Neuronal stem cell (in vitro differentiated cells): Measurements from ENCODE around the gene MAG.

Experiments used
- DNase-seq: peaks from one replicate; pipeline ENCODE4 v3.0.0-alpha.2; 2013; ENCODE audit warnings: low spot score
- H2AFZ ChIP-seq: one replicate; pipeline ENCODE4 v1.6.1; 2013; ENCODE audit warnings: mild to moderate bottlenecking, low read length, inconsistent platforms
- H2AK5ac ChIP-seq: 2 replicates; pipeline ENCODE4 v1.6.1; 2013; ENCODE audit warnings: low read depth, mild to moderate bottlenecking, inconsistent platforms, low read length, moderate library complexity, mixed read lengths
- H2BK120ac ChIP-seq: 2 replicates; pipeline ENCODE4 v1.6.1; 2013; ENCODE audit warnings: low read depth, mild to moderate bottlenecking, inconsistent platforms, low read length, moderate library complexity, mixed read lengths
- H2BK12ac ChIP-seq: one replicate; pipeline ENCODE4 v1.6.1; 2013; ENCODE audit warnings: low read length, inconsistent platforms
- H2BK15ac ChIP-seq: 2 replicates; pipeline ENCODE4 v1.6.1; 2013; ENCODE audit warnings: mild to moderate bottlenecking, low read length, inconsistent platforms, mixed read lengths
- H2BK5ac ChIP-seq: one replicate; pipeline ENCODE4 v1.6.1; 2013; ENCODE audit warnings: inconsistent platforms, mild to moderate bottlenecking, low read length, moderate library complexity
- H3K14ac ChIP-seq: one replicate; pipeline ENCODE4 v1.6.1; 2013; ENCODE audit warnings: low read length, inconsistent platforms
- H3K18ac ChIP-seq: 2 replicates; pipeline ENCODE4 v1.6.1; 2013; ENCODE audit warnings: low read length, inconsistent platforms
- H3K23ac ChIP-seq: 2 replicates; pipeline ENCODE4 v1.6.1; 2013; ENCODE audit warnings: low read depth, mild to moderate bottlenecking, mixed read lengths, low read length, inconsistent platforms; ENCODE audit not compliant: poor library complexity
- H3K27ac ChIP-seq: replicated peaks from 3 replicates; pipeline ENCODE4 v1.5.1; 2013; ENCODE audit warnings: low read length, inconsistent platforms
- H3K27me3 ChIP-seq, 3 experiments: 2 replicates each; pipeline ENCODE4 v1.6.1; 2013; ENCODE audit warnings: low read length in 3 of 3, mild to moderate bottlenecking in 2 of 3, inconsistent platforms in 1 of 3, low read depth in 1 of 3, mixed read lengths in 1 of 3, moderate library complexity in 1 of 3; ENCODE audit not compliant: control insufficient read depth in 3 of 3, insufficient read depth in 3 of 3
- H3K36me3 ChIP-seq, 2 donors: replicated peaks in 1 of 2; 2 replicates each; pipeline ENCODE4 v1.6.1; 2013; ENCODE audit warnings: low read length in 2 of 2; ENCODE audit not compliant: control insufficient read depth in 2 of 2, insufficient read depth in 2 of 2
- H3K4ac ChIP-seq: 2 replicates; pipeline ENCODE4 v1.6.1; 2013; ENCODE audit warnings: inconsistent platforms, mild to moderate bottlenecking, low read length, moderate library complexity
- H3K4me1 ChIP-seq, 2 donors: 1 replicate in 1 of 2; 2 replicates in 1 of 2; pipeline ENCODE4 v1.6.1; 2013; ENCODE audit warnings: low read length in 2 of 2, low read depth in 1 of 2; ENCODE audit not compliant: control insufficient read depth in 2 of 2, insufficient read depth in 1 of 2
- H3K4me2 ChIP-seq: one replicate; pipeline ENCODE4 v1.6.1; 2013; ENCODE audit warnings: mild to moderate bottlenecking, low read length, inconsistent platforms; ENCODE audit not compliant: insufficient read depth, poor library complexity, severe bottlenecking
- H3K4me3 ChIP-seq, 2 donors: 2 replicates each; pipeline ENCODE4 v1.5.1; 2013; ENCODE audit warnings: low read length in 2 of 2, mild to moderate bottlenecking in 2 of 2, inconsistent platforms in 1 of 2, moderate library complexity in 1 of 2
- H3K79me1 ChIP-seq: one replicate; pipeline ENCODE4 v1.6.1; 2013; ENCODE audit warnings: low read depth, mild to moderate bottlenecking, inconsistent platforms, low read length, moderate library complexity
- H3K9ac ChIP-seq: one replicate; pipeline ENCODE4 v1.6.1; 2013; ENCODE audit warnings: mild to moderate bottlenecking, low read depth, low read length, inconsistent platforms; ENCODE audit not compliant: poor library complexity
- H3K9me3 ChIP-seq, 2 donors: replicated peaks in 1 of 2; 2 replicates each; pipeline versions ENCODE3 to v1.6.1; 2013; ENCODE audit warnings: low read length in 2 of 2, mild to moderate bottlenecking in 2 of 2, inconsistent platforms in 1 of 2, low read depth in 1 of 2, mixed read lengths in 1 of 2, moderate library complexity in 1 of 2; ENCODE audit not compliant: control insufficient read depth in 2 of 2, insufficient read depth in 1 of 2
- H4K8ac ChIP-seq: one replicate; pipeline ENCODE4 v1.6.1; 2013; ENCODE audit warnings: low read depth, mild to moderate bottlenecking, inconsistent platforms, low read length, moderate library complexity
- H4K91ac ChIP-seq: one replicate; pipeline ENCODE4 v1.6.1; 2013; ENCODE audit warnings: low read length, low read depth, mild to moderate bottlenecking, inconsistent platforms; ENCODE audit not compliant: poor library complexity
- WGBS, 2 donors: extraction: QIAGEN DNeasy Blood & Tissue Kit; methylation state at CpG; one replicate each; pipeline ENCODE4 v1.1.7; 2013; ENCODE audit warnings: missing lambda C conversion rate in 2 of 2, mixed read lengths in 1 of 2; ENCODE audit not compliant: insufficient read length in 2 of 2, insufficient replicate concordance in 1 of 2; ENCODE audit errors: extremely low coverage in 2 of 2; 5-methylcytosine and 5-hydroxymethylcytosine counted together

Gene MAG

DNA sequence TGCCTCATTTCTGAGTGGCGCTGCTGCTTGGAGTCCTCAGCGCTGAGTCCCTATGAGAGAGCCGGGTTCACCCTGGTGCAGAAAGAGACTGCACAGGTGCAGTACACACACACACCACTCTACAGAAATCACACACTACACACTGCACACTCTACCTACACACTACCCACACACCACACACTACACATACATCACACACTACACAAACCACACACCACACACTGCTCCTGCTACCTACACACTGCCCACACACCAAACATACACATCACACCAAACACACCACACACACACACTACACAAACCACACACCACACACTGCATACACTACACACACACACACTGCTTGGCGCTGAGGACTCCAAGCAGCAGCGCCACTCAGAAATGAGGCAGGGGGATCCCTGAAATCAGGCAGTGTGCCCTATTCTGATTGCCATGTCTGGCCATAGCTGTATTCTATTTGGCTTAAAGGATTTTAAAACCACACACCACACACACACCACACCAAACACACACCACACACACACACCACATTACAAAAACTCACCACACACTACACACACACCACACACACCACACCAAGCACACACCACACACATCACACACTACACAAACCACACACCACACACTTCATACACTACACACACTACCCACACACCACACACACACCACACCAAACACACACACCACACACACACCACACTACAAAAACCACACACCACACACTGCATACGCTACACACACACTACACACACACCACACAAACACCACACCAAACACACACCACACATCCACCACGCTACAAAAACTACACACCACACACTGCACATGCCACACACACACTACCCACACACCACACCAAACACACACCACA is 4.9 kb downstream of the MAG start:
- peak overlapping the region; percentile 63 for H3K9ac ChIP-seq
- peaks cover 0 to 12% (median 10%) of the 10 kb centered on the region in 3 experiments for H3K27me3 ChIP-seq
- no peak overlapping the region for H2AFZ ChIP-seq
- H3K27ac ChIP-seq: no peak overlapping the region
- peak overlapping the region; percentile 35 for H3K18ac ChIP-seq
- peaks cover 0 to 12% of the 10 kb centered on the region in 2 donors for H3K4me1 ChIP-seq
- H4K91ac ChIP-seq: peak overlapping the region; percentile 96
- H2BK12ac ChIP-seq: peak overlapping the region; percentile 75
- peak overlapping the region; percentile 77 for H3K23ac ChIP-seq
- peak overlapping the region in 1 of 2 donors; percentile 75 for H3K4me3 ChIP-seq
- H2AK5ac ChIP-seq: peak overlapping the region; percentile 35
- H2BK15ac ChIP-seq: peak overlapping the region; percentile 83
- H2BK120ac ChIP-seq: no peak overlapping the region
- H3K4ac ChIP-seq: peak overlapping the region; percentile 37
- peaks cover 0 to 12% of the 10 kb centered on the region in 2 donors for H3K9me3 ChIP-seq
- H3K14ac ChIP-seq: peak overlapping the region; percentile 76
- 100% methylated on average over 1 to 2 of the region's 7 CpGs for WGBS, 2 donors
- peaks cover 10% of the 10 kb centered on the region for H3K79me1 ChIP-seq
- no peak for DNase-seq
- H3K4me2 ChIP-seq: peak overlapping the region; percentile 0
- peak overlapping the region; percentile 72 for H4K8ac ChIP-seq
- H2BK5ac ChIP-seq: no peak overlapping the region
- peaks cover 0 to 3% of the 10 kb centered on the region in 2 donors for H3K36me3 ChIP-seq

DNA sequence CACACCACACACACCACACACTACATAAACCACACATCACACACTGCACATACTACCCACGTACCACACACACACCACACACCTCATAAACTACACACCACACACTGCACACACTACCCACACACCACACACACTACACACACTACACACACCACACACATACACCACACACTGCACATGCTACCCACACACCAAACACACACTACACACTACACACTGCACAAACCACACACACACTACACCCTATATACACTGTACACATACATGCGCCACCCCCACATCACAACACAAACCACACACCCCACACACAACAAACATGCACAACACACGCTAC is 5.5 kb downstream of the MAG start:
- peak overlapping the region; percentile 35 for H2AK5ac ChIP-seq
- peak overlapping the region; percentile 75 for H2BK12ac ChIP-seq
- H3K36me3 ChIP-seq: peaks cover 0 to 3% of the 10 kb centered on the region in 2 donors
- H4K91ac ChIP-seq: peak overlapping the region; percentile 96
- DNase-seq: no peak
- H3K4me3 ChIP-seq: peak overlapping the region in 1 of 2 donors; percentile 75
- peak overlapping the region; percentile 72 for H3K18ac ChIP-seq
- H3K14ac ChIP-seq: peak overlapping the region; percentile 76
- no peak overlapping the region for H2AFZ ChIP-seq
- peaks cover 0 to 12% of the 10 kb centered on the region in 2 donors for H3K9me3 ChIP-seq
- H3K4me1 ChIP-seq: peaks cover 0 to 12% of the 10 kb centered on the region in 2 donors
- peak overlapping the region; percentile 72 for H4K8ac ChIP-seq
- H3K4ac ChIP-seq: peak overlapping the region; percentile 56
- peak overlapping the region; percentile 0 for H3K4me2 ChIP-seq
- H3K9ac ChIP-seq: peak overlapping the region; percentile 63
- WGBS, 2 donors: 100% methylated on average over 3 of the region's 3 CpGs; no CpG with 5 or more reads in 1 of the 2 donors
- peak overlapping the region; percentile 83 for H2BK15ac ChIP-seq
- H3K27me3 ChIP-seq: peaks cover 0 to 10% (median 10%) of the 10 kb centered on the region in 3 experiments
- H3K27ac ChIP-seq: peak overlapping the region; percentile 24
- no peak overlapping the region for H2BK5ac ChIP-seq
- no peak overlapping the region for H2BK120ac ChIP-seq
- peaks cover 10% of the 10 kb centered on the region for H3K79me1 ChIP-seq
- H3K23ac ChIP-seq: peak overlapping the region; percentile 77

- Histone ChIP-seq H4K8ac (peak overlapping the region; percentile 70), H2AK5ac (no peak overlapping the region), H4K91ac (peak overlapping the region; percentile 96), H3K14ac (peak overlapping the region; percentile 76), H3K4me2 (no peak overlapping the region), H3K79me1 (peaks cover 10% of the 10 kb centered on the region), H3K27ac (no peak overlapping the region), H3K36me3 (peaks cover 0 to 3% of the 10 kb centered on the region in 2 donors), H2BK5ac (no peak overlapping the region), H3K9ac (peak overlapping the region; percentile 46), H3K4me3 (peak overlapping the region in 1 of 2 donors; percentile 75), H2BK120ac (no peak overlapping the region), H2BK15ac (no peak overlapping the region), H3K27me3 (peaks cover 0 to 10% (median 8%) of the 10 kb centered on the region in 3 experiments), H3K23ac (peak overlapping the region; percentile 94), H3K4me1 (peaks cover 0 to 12% of the 10 kb centered on the region in 2 donors), H2AFZ (no peak overlapping the region), H3K18ac (peak overlapping the region; percentile 72), H2BK12ac (no peak overlapping the region), H3K4ac (peak overlapping the region; percentile 56), H3K9me3 (peaks cover 0 to 12% of the 10 kb centered on the region in 2 donors)
- 97% methylated on average over 2 of the region's 2 CpGs; no CpG with 5 or more reads in 1 of the 2 donors for WGBS, 2 donors
- DNase-seq: no peak
These were observed 6.0 kb downstream of the MAG start for GRCh38 chr19:35297922-35298321.

GRCh38 chr19:35298561-35298972 is 6.6 kb downstream of the MAG start:
- Histone ChIP-seq H3K9ac (peak overlapping the region; percentile 26), H3K36me3 (peaks cover 0 to 3% of the 10 kb centered on the region in 2 donors), H3K4me1 (peaks cover 0 to 5% of the 10 kb centered on the region in 2 donors), H3K23ac (peak overlapping the region; percentile 57), H2AFZ (no peak overlapping the region), H4K8ac (no peak overlapping the region), H3K27me3 (peaks cover 0 to 10% (median 4%) of the 10 kb centered on the region in 3 experiments), H2BK12ac (peak overlapping the region; percentile 24), H3K14ac (peak overlapping the region; percentile 59), H4K91ac (peak overlapping the region; percentile 4), H3K18ac (no peak overlapping the region), H3K79me1 (peaks cover 10% of the 10 kb centered on the region), H2BK5ac (no peak overlapping the region), H2BK15ac (no peak overlapping the region), H3K4me2 (no peak overlapping the region), H3K27ac (no peak overlapping the region), H3K4me3 (peak overlapping the region in 1 of 2 donors; percentile 75), H3K9me3 (peaks cover 0 to 12% of the 10 kb centered on the region in 2 donors), H3K4ac (peak overlapping the region; percentile 32), H2AK5ac (no peak overlapping the region), H2BK120ac (no peak overlapping the region)
- no peak for DNase-seq
- 100% methylated on average over 3 to 5 of the region's 5 CpGs for WGBS, 2 donors
